GM12878 (cell line): ENCODE results near the gene EIF4EBP2. TPM values are rescaled to one million over a fixed set of nuclear protein-coding genes. Genes with fewer than 3 reads are reported as not detected.

Experiments
- ATAC-seq: fragments of 200-7000 bp; cut with Tn5 transposase; 3 replicates; pipeline ENCODE4 v1.9.1; 2020; ENCODE audit warnings: mild to moderate bottlenecking, moderate library complexity
- BruUV-seq: library from RNA; stranded (reverse); fragments of 400-500 nt; replicated peaks from 2 replicates; lab custom pipeline; 2021; lab: Mats Ljungman, UMichigan
- CTCF ChIA-PET: fragments of 300-600 bp; sonication (Branson Sonifier 250); formaldehyde crosslinking; extraction: SDS; loops from one replicate; lab custom pipeline; 2021; ENCODE audit warnings: inconsistent platforms; lab: Yijun Ruan, JAX
- POLR2A ChIA-PET: fragments of 350-600 bp; formaldehyde crosslinking; extraction: SDS; loops from one replicate; lab custom pipeline; 2021; ENCODE audit warnings: inconsistent platforms; lab: Charles Lee
- RAD21 ChIA-PET: fragments of 300-600 bp; sonication (Branson Sonifier 250); formaldehyde crosslinking; loops from one replicate; lab custom pipeline; 2023; ENCODE audit warnings: antibody characterized with exemption; ENCODE audit not compliant: unreplicated experiment; lab: Charles Lee
- SMC1A ChIA-PET: fragments of 300-600 bp; sonication (Branson Sonifier 250); formaldehyde crosslinking; loops from one replicate; lab custom pipeline; 2023; ENCODE audit not compliant: unreplicated experiment, uncharacterized antibody; lab: Charles Lee
- DNase-seq: peaks from one replicate; pipeline ENCODE4 v3.0.0-alpha.2; 2011; ENCODE audit warnings: low read depth, low spot score
- FAIRE-seq: peaks from 3 replicates; lab custom pipeline; 2011; peaks lifted over from hg19 to GRCh38; lab: Jason Lieb, UNC
- H2AFZ ChIP-seq: 2 replicates; pipeline ENCODE4 v1.6.0; 2011; ENCODE audit warnings: low read depth, low read length, control low read depth; ENCODE audit not compliant: control insufficient read depth
- H3K27ac ChIP-seq: 2 replicates; pipeline ENCODE4 v1.5.1; 2011; ENCODE audit warnings: control low read depth; ENCODE audit not compliant: control insufficient read depth, insufficient read depth
- H3K27me3 ChIP-seq, 2 experiments: replicated peaks in 1 of 2; 2 replicates each; pipeline versions ENCODE4 v1.6.0 to v1.6.1; 2011; ENCODE audit warnings: low read length in 1 of 2; ENCODE audit not compliant: control insufficient read depth in 2 of 2, insufficient read depth in 2 of 2
- H3K36me3 ChIP-seq, 2 experiments: 2 replicates each; pipeline ENCODE4 v1.5.1; 2011; ENCODE audit warnings: low read length in 1 of 2; ENCODE audit not compliant: control insufficient read depth in 2 of 2, insufficient read depth in 2 of 2
- H3K4me1 ChIP-seq: 2 replicates; pipeline ENCODE4 v1.6.1; 2011; ENCODE audit warnings: mild to moderate bottlenecking, low read length, moderate library complexity, mixed read lengths; ENCODE audit not compliant: control insufficient read depth, insufficient read depth
- H3K4me2 ChIP-seq: 2 replicates; pipeline ENCODE4 v1.6.0; 2011; ENCODE audit warnings: control low read depth; ENCODE audit not compliant: control insufficient read depth, insufficient read depth
- H3K4me3 ChIP-seq: fragments of 200-600 bp; sonication (generic); 2 replicates; pipeline ENCODE4 v1.5.1; 2016
- H3K79me2 ChIP-seq: 2 replicates; pipeline ENCODE4 v1.6.0; 2011; ENCODE audit warnings: low read length; ENCODE audit not compliant: control insufficient read depth, insufficient read depth
- H3K9ac ChIP-seq: 2 replicates; pipeline ENCODE4 v1.8.0; 2011; ENCODE audit warnings: low read length, control low read depth, mixed read lengths; ENCODE audit not compliant: control insufficient read depth, insufficient read depth
- H3K9me3 ChIP-seq: replicated peaks from 3 replicates; pipeline ENCODE4 v1.5.1; 2011; ENCODE audit warnings: mild to moderate bottlenecking, low read length; ENCODE audit not compliant: control insufficient read depth, insufficient read depth
- H4K20me1 ChIP-seq: 2 replicates; pipeline ENCODE4 v1.6.0; 2011; ENCODE audit not compliant: control insufficient read depth, insufficient read depth
- CBX3 ChIP-seq: fragments of 200-600 bp; sonication (generic); IDR thresholded peaks from 2 replicates; pipeline ENCODE4 v1.6.1; 2016; ENCODE audit warnings: low read depth, borderline replicate concordance
- CHD1 ChIP-seq: IDR thresholded peaks from 2 replicates; pipeline ENCODE4 v1.6.1; 2012; ENCODE audit warnings: low read depth, low read length, improper control_type of control experiment
- EGR1 ChIP-seq, 2 experiments: IDR thresholded peaks; 1 replicate in 1 of 2; 2 replicates in 1 of 2; pipeline ENCODE4 v1.6.1; 2011 to 2012; ENCODE audit warnings: low read depth in 2 of 2, low read length in 2 of 2, borderline replicate concordance in 1 of 2, mild to moderate bottlenecking in 1 of 2, moderate library complexity in 1 of 2
- EZH2 ChIP-seq: IDR thresholded peaks from 2 replicates; pipeline ENCODE4 v1.6.1; 2012; ENCODE audit warnings: low read depth, mild to moderate bottlenecking, control low read depth, inconsistent platforms, low read length, borderline replicate concordance; ENCODE audit not compliant: control insufficient read depth
- HDAC6 ChIP-seq: fragments of 200-600 bp; sonication (generic); IDR thresholded peaks from one replicate; pipeline ENCODE4 v1.8.0; 2017; ENCODE audit warnings: antibody characterized with exemption; ENCODE audit not compliant: unreplicated experiment
- LARP7 ChIP-seq: fragments of 450-650 bp; IDR thresholded peaks from 2 replicates; pipeline ENCODE4 v1.6.1; 2017; ENCODE audit warnings: mild to moderate bottlenecking
- NR2C1 ChIP-seq: fragments of 450-650 bp; IDR thresholded peaks from 2 replicates; pipeline ENCODE4 v1.6.1; 2017; ENCODE audit warnings: antibody characterized with exemption, mild to moderate bottlenecking, moderate library complexity
- PAX5 ChIP-seq: IDR thresholded peaks from 2 replicates; pipeline ENCODE4 v1.6.1; 2011; ENCODE audit warnings: low read depth, low read length, borderline replicate concordance
- SRF ChIP-seq, 2 experiments: IDR thresholded peaks; 2 replicates each; pipeline ENCODE4 v1.6.1; 2011; ENCODE audit warnings: low read depth in 2 of 2, low read length in 2 of 2, mild to moderate bottlenecking in 1 of 2, moderate library complexity in 1 of 2
- STAT1 ChIP-seq: fragments of 450-650 bp; conservative IDR thresholded peaks from 2 replicates; pipeline ENCODE4 v1.6.1; 2014; ENCODE audit warnings: antibody characterized with exemption, mild to moderate bottlenecking
- STAT3 ChIP-seq: IDR thresholded peaks from 2 replicates; pipeline ENCODE4 v1.6.1; 2011; ENCODE audit warnings: low read depth, low read length, improper control_type of control experiment
- SUZ12 ChIP-seq: fragments of 200-600 bp; sonication (generic); IDR thresholded peaks from one replicate; pipeline ENCODE4 v1.6.1; 2018; ENCODE audit warnings: antibody characterized with exemption, mild to moderate bottlenecking; ENCODE audit not compliant: unreplicated experiment
- TCF3 ChIP-seq: IDR thresholded peaks from 2 replicates; pipeline ENCODE4 v1.6.1; 2012; ENCODE audit warnings: low read depth, mild to moderate bottlenecking, low read length, borderline replicate concordance; ENCODE audit not compliant: insufficient read depth
- ZNF24 ChIP-seq: fragments of 450-650 bp; IDR thresholded peaks from 2 replicates; pipeline ENCODE4 v1.6.1; 2017; ENCODE audit warnings: antibody characterized with exemption, mild to moderate bottlenecking
- WGBS: methylation state at CpG from one replicate; pipeline ENCODE4 v1.1.6; 2016; ENCODE audit warnings: low lambda C conversion rate; ENCODE audit not compliant: insufficient replicate concordance, insufficient coverage; ENCODE audit errors: missing lambda C conversion rate; 5-methylcytosine and 5-hydroxymethylcytosine counted together
- in situ Hi-C: fragments of 300-500 bp; cut with MboI; formaldehyde crosslinking; loops from 9 replicates; pipeline ENCODE4 v1.14.3; 2018; ENCODE audit warnings: mixed read lengths
- intact Hi-C: fragments of 100-400 bp; cut with micrococcal nuclease; formaldehyde crosslinking; loops from one replicate; pipeline ENCODE4 v1.14.2; 2022; ENCODE audit not compliant: unreplicated experiment
- polyA plus RNA-seq, 11 experiments: library from polyadenylated mRNA; depleted of rRNA in 4 of 11; unstranded in 6 of 11; stranded (reverse) in 5 of 11; fragments of >200 nt; fragmentation: Nextera tagmentation in 4 of 11; fragmentation: Illumina TruSeq in 1 of 11; extraction: Ambion mirVana in 4 of 11; extraction: Trizol in 1 of 11; gene quantifications; 1 replicate in 1 of 11; 2 replicates in 10 of 11; pipeline versions ENCODE4 v1.2.1 to v1.2.3, GENCODE V29; 2011 to 2016; ENCODE audit warnings: inconsistent platforms in 2 of 11, missing spikeins in 2 of 11, low read depth in 1 of 11
- total RNA-seq, 4 experiments: library from RNA; depleted of rRNA in 3 of 4; stranded (reverse); fragments of >200 nt in 3 of 4; fragmentation: Illumina TruSeq in 1 of 4; extraction: Trizol in 1 of 4; gene quantifications; 2 replicates each; pipeline versions ENCODE4 v1.2.1 to v1.2.3, GENCODE V29; 2013 to 2021
- TF ChIP-seq, protein P1 (sequence below): IDR thresholded peaks from 2 replicates; pipeline ENCODE4 v1.6.1; 2011; ENCODE audit warnings: mild to moderate bottlenecking, low read depth, low read length, moderate library complexity; ENCODE audit not compliant: insufficient replicate concordance
- TF ChIP-seq, protein P2 (sequence below): fragments of 450-650 bp; IDR thresholded peaks from 2 replicates; pipeline ENCODE4 v1.6.1; 2016; ENCODE audit warnings: mild to moderate bottlenecking, moderate library complexity, borderline replicate concordance
- TF ChIP-seq, protein P3 (sequence below): fragments of 450-650 bp; IDR thresholded peaks from 2 replicates; pipeline ENCODE4 v1.6.1; 2014; ENCODE audit warnings: mild to moderate bottlenecking

Gene EIF4EBP2
- total and polyA plus RNA-seq, 10 of the 15 experiments (the other 5 are each of a cell fraction or from before 2014, with no cell fraction given) = 14.4 to 51.3 (median 28.9) TPM

DNA sequence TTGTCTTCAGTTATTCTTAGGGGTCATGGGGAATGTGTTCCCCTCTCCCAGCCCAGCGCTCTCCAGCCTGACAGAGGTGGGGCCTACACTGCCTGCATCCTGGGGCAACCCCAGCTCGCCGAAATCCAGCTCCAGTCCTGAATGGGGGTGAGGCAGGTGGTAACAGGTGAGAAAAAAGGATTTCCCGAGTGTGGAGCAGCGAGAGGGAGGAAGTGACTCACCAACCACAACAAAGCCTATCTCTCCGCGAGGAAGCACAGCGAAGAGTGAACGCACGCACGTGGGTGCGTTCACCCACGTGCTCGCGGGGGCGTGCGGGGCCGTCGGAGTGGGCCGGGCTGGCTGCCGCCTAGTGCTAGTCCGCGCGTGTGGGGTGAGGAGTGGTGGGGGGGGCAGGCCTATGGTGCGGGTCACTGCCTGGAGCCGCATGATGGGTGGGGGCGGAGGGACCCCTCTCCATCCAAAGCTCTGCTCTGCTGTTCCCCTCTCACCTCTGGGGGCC, 73.8 kb downstream of the EIF4EBP2 start:
- H4K20me1 ChIP-seq = no peaks in the 10 kb centered on the region
- ChIA-PET POLR2A (interaction anchor here (0.6 to 7.7 kb wide), 2 partner anchors 17 to 21 kb away, joined by 5 to 38 read pairs; no protein-coding TSS in a partner anchor), RAD21 (interaction anchor here (1.0 to 2.7 kb wide), 8 partner anchors 13 to 256 kb away, joined by 3 to 27 read pairs (median 8); partner anchors contain the start of gene EIF4EBP2), CTCF (interaction anchor here (1.0 to 3.2 kb wide), 8 partner anchors 11 to 114 kb away, joined by 3 to 25 read pairs (median 5); no protein-coding TSS in a partner anchor), SMC1A (interaction anchor here (0.7 to 2.9 kb wide), 11 partner anchors 12 to 103 kb away, joined by 3 to 16 read pairs (median 3); no protein-coding TSS in a partner anchor)
- peaks cover 50% of the 10 kb centered on the region for H3K4me1 ChIP-seq
- intact Hi-C loops = loop anchor here (2.0 kb wide), 1 partner anchor 17 kb away; no protein-coding TSS in a partner anchor
- peak overlapping the region; percentile 81; the same call in 1 of the 2 replicates for H3K9ac ChIP-seq
- peak; percentile 49 for FAIRE-seq
- peaks cover 25% of the 10 kb centered on the region for H3K79me2 ChIP-seq
- H3K4me3 ChIP-seq = peak overlapping the region; percentile 78; the same call in 1 of the 2 replicates
- H2AFZ ChIP-seq = peak overlapping the region; percentile 71; the same call in 1 of the 2 replicates
- no peaks in the 10 kb centered on the region for H3K9me3 ChIP-seq
- peak overlapping the region; percentile 64 for H3K4me2 ChIP-seq
- WGBS = 7% methylated on average over 23 of the region's 27 CpGs
- no peaks in the 10 kb centered on the region; a peak in 1 of 4 replicates for H3K27me3 ChIP-seq
- peak; percentile 58 for ATAC-seq
- in situ Hi-C loops = no loop called here
- H3K36me3 ChIP-seq = no peaks in the 10 kb centered on the region; a peak in 1 of 4 replicates
- no peak for DNase-seq
- H3K27ac ChIP-seq = no peak overlapping the region
- BruUV-seq = no TSS peak
- TF ChIP-seq, protein P1, sequence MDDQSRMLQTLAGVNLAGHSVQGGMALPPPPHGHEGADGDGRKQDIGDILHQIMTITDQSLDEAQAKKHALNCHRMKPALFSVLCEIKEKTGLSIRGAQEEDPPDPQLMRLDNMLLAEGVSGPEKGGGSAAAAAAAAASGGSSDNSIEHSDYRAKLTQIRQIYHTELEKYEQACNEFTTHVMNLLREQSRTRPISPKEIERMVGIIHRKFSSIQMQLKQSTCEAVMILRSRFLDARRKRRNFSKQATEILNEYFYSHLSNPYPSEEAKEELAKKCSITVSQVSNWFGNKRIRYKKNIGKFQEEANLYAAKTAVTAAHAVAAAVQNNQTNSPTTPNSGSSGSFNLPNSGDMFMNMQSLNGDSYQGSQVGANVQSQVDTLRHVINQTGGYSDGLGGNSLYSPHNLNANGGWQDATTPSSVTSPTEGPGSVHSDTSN = no peak
- TF ChIP-seq, protein P2, sequence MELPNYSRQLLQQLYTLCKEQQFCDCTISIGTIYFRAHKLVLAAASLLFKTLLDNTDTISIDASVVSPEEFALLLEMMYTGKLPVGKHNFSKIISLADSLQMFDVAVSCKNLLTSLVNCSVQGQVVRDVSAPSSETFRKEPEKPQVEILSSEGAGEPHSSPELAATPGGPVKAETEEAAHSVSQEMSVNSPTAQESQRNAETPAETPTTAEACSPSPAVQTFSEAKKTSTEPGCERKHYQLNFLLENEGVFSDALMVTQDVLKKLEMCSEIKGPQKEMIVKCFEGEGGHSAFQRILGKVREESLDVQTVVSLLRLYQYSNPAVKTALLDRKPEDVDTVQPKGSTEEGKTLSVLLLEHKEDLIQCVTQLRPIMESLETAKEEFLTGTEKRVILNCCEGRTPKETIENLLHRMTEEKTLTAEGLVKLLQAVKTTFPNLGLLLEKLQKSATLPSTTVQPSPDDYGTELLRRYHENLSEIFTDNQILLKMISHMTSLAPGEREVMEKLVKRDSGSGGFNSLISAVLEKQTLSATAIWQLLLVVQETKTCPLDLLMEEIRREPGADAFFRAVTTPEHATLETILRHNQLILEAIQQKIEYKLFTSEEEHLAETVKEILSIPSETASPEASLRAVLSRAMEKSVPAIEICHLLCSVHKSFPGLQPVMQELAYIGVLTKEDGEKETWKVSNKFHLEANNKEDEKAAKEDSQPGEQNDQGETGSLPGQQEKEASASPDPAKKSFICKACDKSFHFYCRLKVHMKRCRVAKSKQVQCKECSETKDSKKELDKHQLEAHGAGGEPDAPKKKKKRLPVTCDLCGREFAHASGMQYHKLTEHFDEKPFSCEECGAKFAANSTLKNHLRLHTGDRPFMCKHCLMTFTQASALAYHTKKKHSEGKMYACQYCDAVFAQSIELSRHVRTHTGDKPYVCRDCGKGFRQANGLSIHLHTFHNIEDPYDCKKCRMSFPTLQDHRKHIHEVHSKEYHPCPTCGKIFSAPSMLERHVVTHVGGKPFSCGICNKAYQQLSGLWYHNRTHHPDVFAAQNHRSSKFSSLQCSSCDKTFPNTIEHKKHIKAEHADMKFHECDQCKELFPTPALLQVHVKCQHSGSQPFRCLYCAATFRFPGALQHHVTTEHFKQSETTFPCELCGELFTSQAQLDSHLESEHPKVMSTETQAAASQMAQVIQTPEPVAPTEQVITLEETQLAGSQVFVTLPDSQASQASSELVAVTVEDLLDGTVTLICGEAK = no peak
- TF ChIP-seq TCF3 (peak; percentile 64), SUZ12 (no peak), NR2C1 (no peak), LARP7 (no peak), EZH2 (no peak), STAT1 (no peak), PAX5 (peak; percentile 61; the same call in 1 of the 2 replicates), CBX3 (no peak), HDAC6 (no peak), ZNF24 (no peak), EGR1 (IDR thresholded peaks at IDR 0.05; ENCODE audit: borderline replicate concordance in 1 of 2, low read depth in 2 of 2, low read length in 2 of 2) (peak; percentile 66 to 99), CHD1 (no peak), SRF (IDR thresholded peaks at IDR 0.05; ENCODE audit: low read depth in 2 of 2, low read length in 2 of 2) (no peak), STAT3 (no peak)
- TF ChIP-seq, protein P3, sequence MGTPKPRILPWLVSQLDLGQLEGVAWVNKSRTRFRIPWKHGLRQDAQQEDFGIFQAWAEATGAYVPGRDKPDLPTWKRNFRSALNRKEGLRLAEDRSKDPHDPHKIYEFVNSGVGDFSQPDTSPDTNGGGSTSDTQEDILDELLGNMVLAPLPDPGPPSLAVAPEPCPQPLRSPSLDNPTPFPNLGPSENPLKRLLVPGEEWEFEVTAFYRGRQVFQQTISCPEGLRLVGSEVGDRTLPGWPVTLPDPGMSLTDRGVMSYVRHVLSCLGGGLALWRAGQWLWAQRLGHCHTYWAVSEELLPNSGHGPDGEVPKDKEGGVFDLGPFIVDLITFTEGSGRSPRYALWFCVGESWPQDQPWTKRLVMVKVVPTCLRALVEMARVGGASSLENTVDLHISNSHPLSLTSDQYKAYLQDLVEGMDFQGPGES = no peak
